ENCODE measurements around the gene ECT2. TPM values are rescaled to one million over a fixed set of nuclear protein-coding genes. Genes with fewer than 3 reads are reported as not detected.

The ECT2 gene
- total and polyA plus RNA-seq, 2 of the 8 experiments (the other 6 are each of a cell fraction or from before 2014, with no cell fraction given) = 19.5 to 88.7 TPM

DNA sequence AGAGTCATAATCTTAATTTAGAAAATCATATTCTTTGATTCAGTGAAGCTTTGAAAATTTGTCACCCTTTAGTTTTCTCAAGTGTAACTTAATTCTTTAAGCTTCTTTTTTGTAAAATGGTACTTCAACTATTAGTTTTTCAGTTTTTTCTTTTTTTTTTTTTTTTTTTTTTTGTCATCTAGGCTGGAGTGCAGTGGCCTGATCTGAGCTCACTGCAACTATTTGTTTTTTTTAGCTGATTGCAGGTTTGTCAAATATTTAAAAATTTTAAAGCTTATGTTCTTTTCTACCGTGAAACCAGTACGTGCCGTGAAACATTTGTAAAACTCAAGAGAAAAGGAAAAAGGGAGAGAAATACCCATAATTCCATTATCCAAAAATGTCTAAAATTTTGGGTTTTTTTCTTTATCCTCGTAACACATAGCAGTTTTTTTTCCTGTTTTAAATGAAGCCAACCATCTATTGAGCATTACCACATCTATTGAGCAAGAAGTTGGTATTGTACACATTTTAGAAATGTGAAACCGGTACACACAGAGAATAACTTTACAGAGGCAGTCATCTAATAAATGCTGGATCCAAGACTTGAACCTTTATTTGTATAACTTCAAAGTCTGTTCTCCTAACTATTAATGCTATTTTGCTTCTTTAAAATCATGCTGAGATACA is 25.7 kb downstream of the ECT2 start (continued):
- no peak for TF ChIP-seq HDAC6 (IDR thresholded peaks at IDR 0.05; ENCODE audit: low read depth, low read length)
- no peak for TF ChIP-seq SP1 (IDR thresholded peaks at IDR 0.05; ENCODE audit: low read depth, low read length)
- no peak for TF ChIP-seq BCL11A (IDR thresholded peaks at IDR 0.05; ENCODE audit: low read depth in 2 of 2, low read length in 2 of 2)
- no peak for TF ChIP-seq RFX5 (IDR thresholded peaks at IDR 0.05; ENCODE audit: borderline replicate concordance, low read depth, low read length)
- TF ChIP-seq, protein P1, sequence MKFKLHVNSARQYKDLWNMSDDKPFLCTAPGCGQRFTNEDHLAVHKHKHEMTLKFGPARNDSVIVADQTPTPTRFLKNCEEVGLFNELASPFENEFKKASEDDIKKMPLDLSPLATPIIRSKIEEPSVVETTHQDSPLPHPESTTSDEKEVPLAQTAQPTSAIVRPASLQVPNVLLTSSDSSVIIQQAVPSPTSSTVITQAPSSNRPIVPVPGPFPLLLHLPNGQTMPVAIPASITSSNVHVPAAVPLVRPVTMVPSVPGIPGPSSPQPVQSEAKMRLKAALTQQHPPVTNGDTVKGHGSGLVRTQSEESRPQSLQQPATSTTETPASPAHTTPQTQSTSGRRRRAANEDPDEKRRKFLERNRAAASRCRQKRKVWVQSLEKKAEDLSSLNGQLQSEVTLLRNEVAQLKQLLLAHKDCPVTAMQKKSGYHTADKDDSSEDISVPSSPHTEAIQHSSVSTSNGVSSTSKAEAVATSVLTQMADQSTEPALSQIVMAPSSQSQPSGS (IDR thresholded peaks at IDR 0.05; ENCODE audit: low read length) = no peak
- TF ChIP-seq POLR2AphosphoS5 (IDR thresholded peaks at IDR 0.05; ENCODE audit: low read depth, low read length) = no peak
- TF ChIP-seq CHD1 (IDR thresholded peaks at IDR 0.05; ENCODE audit: low read depth, low read length) = no peak
- no peak for TF ChIP-seq SIX5 (IDR thresholded peaks at IDR 0.05; ENCODE audit: low read depth, low read length)
- no peak for TF ChIP-seq GABPA (IDR thresholded peaks at IDR 0.05; ENCODE audit: borderline replicate concordance, insufficient read depth, low read length)
- TF ChIP-seq TAF1 (IDR thresholded peaks at IDR 0.05; ENCODE audit: low read depth, low read length) = no peak
